PC-9 (cell line): ENCODE data around the gene PLIN4.

Source experiments
- CTCF ChIP-seq: fragments of 200-600 bp; sonication (generic); conservative IDR thresholded peaks from 2 replicates; pipeline ENCODE4 v1.6.1; 2017; ENCODE audit warnings: mixed run types, antibody characterized with exemption, mild to moderate bottlenecking, moderate library complexity
- EZH2 ChIP-seq: fragments of 200-600 bp; sonication (generic); IDR thresholded peaks from 2 replicates; pipeline ENCODE4 v1.8.0; 2017; ENCODE audit warnings: antibody characterized with exemption, low read depth

- no peak for TF ChIP-seq EZH2
- peak; percentile 94 for TF ChIP-seq CTCF
These were observed 40.0 kb upstream of the PLIN4 start for GRCh38 chr19:4557971-4558941.
